ENCODE measurements around the gene RAB6B.

The RAB6B gene

DNA sequence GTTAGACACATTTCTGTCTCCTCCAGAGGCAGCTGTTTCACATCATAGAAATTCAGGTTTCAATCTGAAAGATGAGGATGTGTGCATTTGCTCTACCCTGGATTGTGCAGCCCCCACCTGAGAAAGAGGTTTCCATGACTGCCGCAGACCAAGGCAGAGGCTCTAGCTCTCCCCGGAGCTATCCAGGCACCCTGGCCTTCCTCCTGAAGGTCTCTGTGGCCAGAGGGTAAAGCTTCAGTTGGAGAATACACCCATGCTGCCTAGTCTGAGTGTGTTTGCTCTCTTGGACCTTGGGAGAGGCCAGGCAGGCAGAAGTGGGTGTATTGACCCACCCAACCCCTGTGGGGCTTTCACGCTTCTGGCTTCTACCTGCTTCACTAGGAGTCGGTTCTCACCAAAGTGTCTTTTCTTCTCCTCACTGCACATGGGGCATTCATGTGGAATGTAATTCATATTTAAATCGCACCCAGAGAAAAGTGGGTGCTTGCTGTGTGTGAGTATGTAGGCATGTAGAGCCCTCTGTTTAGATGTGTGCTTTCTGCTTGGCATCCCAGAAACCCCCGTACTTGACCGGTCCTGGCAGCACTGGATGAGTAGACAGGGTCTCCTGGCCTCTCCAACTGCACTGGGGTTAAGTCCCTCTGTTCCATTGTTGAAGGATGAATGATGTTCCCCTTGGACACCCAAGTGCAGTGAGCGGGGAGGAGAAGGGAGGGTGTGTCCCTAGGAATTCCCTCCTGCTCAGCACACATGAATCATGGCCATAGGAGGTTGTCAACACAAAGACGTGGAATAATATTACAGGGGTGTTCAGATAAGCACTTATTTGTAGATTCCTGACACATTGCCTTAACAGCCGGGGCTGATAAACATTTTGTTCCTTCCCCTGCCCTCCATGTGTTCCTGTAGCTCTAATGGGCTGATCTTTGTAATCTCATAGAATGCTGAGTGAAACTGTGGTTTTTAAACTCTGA, 20.3 kb upstream of the RAB6B start:
- TF ChIP-seq, protein P1, sequence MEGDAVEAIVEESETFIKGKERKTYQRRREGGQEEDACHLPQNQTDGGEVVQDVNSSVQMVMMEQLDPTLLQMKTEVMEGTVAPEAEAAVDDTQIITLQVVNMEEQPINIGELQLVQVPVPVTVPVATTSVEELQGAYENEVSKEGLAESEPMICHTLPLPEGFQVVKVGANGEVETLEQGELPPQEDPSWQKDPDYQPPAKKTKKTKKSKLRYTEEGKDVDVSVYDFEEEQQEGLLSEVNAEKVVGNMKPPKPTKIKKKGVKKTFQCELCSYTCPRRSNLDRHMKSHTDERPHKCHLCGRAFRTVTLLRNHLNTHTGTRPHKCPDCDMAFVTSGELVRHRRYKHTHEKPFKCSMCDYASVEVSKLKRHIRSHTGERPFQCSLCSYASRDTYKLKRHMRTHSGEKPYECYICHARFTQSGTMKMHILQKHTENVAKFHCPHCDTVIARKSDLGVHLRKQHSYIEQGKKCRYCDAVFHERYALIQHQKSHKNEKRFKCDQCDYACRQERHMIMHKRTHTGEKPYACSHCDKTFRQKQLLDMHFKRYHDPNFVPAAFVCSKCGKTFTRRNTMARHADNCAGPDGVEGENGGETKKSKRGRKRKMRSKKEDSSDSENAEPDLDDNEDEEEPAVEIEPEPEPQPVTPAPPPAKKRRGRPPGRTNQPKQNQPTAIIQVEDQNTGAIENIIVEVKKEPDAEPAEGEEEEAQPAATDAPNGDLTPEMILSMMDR (IDR thresholded peaks at IDR 0.05), result no peak

DNA sequence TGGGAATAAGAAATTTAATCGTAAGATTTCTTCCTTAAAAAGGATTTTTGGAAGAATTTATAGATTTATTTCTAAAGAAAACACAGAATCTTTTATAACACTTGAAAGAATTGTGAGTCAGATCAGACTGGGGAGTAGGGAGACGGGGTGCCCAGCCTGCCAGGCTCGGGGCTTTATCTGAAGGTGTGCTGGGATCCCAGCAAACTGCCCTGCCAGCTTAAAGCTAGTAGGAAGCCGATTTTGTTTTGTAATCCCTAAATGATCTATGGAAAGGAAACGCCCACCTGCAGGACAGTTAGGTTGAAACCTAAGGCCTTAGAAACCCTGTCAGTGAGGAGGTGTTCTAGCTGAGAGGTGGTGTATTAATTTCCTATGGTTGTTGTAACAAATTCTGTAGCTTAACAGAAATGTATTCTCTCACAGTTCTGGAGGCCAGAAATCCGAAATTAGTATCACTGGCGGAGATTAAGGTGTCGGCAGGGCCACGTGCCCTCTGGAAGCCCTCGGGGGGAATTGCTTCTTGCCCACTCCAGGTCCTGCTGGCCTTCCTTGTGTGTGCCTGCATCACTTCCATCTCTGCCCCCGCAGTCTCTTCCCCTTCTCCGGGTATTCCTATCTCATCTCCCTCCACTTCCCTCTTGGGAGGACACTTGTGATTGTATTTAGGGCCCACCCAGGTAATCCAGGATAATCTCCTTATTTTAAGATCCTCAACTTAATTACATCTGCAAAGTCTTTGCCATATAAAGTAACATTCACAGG, 19.3 kb upstream of the RAB6B start:
- TF ChIP-seq, protein P1 (IDR thresholded peaks at IDR 0.05), result no peak

- TF ChIP-seq, protein P1 (IDR thresholded peaks at IDR 0.05), result peak; percentile 40
Measured at GRCh38 chr3:133910422-133910821, 14.7 kb upstream of the RAB6B start.

DNA sequence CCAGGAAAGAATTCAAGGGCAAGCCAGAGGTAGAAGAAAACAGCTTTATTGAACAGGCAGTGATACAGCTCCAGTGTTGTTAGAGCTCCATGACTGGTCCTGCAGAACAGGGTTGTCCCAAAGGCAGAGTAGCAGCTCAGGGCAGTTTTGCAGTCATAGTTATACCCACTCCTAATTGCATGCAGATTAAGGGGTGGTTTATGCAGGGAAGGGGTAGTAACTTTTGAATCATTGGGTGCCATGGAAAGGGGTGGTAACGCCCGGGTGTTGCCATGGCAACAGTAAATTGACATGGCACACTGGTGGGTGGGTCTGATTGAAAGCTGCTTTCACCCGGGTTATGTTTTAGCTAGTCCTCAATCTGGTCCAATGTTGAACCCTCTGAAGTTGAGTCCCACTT, 9.7 kb upstream of the RAB6B start:
- TF ChIP-seq, protein P1 (IDR thresholded peaks at IDR 0.05), result no peak

DNA sequence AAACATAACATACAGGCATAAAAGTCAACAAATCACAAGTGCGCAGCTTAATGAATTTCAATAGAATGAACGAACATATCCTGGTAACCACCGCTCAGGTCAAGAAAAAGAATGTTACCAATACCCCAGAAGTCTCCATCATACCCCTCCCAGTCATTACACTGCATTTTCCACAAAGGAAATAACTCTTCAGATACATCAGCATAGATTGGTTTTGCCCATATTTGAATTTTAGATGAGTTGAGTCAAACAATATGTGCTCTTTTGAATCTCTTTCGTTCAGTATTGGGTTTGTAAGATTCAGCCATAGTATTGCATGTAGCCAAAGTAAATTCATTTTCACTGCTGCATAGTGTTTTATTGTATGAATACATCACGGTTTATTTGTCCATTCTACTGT, 6.2 kb upstream of the RAB6B start:
- TF ChIP-seq, protein P1 (IDR thresholded peaks at IDR 0.05), result no peak

- TF ChIP-seq, protein P1 (IDR thresholded peaks at IDR 0.05), result no peak
Measured at GRCh38 chr3:133901083-133901482, 5.4 kb upstream of the RAB6B start.

GRCh38 chr3:133899311-133899710, 3.6 kb upstream of the RAB6B start:
- TF ChIP-seq, protein P1 (IDR thresholded peaks at IDR 0.05), result no peak

Data from LNCAP (cell line).